DND-41 (cell line): ENCODE data around the gene SOX13.

Experiments
- ATAC-seq: fragments of 200-7000 bp; cut with Tn5 transposase; 3 replicates; pipeline ENCODE4 v1.9.1; 2021; ENCODE audit warnings: low read depth; ENCODE audit not compliant: insufficient read depth
- DNase-seq: peaks from one replicate; pipeline ENCODE4 v3.0.0-alpha.2; 2020
- H2AFZ ChIP-seq: 2 replicates; pipeline ENCODE4 v1.6.0; 2012; ENCODE audit warnings: low read depth, low read length
- H3K27ac ChIP-seq: 2 replicates; pipeline ENCODE4 v1.5.1; 2012; ENCODE audit warnings: low read length, inconsistent platforms
- H3K27me3 ChIP-seq: fragments of 200-600 bp; sonication (generic); 2 replicates; pipeline ENCODE4 v1.6.0; 2012; ENCODE audit warnings: low read length, mild to moderate bottlenecking, inconsistent platforms; ENCODE audit not compliant: insufficient read depth, poor library complexity
- H3K36me3 ChIP-seq: 2 replicates; pipeline ENCODE4 v1.5.1; 2012; ENCODE audit warnings: low read length, inconsistent platforms; ENCODE audit not compliant: insufficient read depth
- H3K4me1 ChIP-seq: 2 replicates; pipeline ENCODE4 v1.5.1; 2012; ENCODE audit warnings: mild to moderate bottlenecking, low read length; ENCODE audit not compliant: insufficient read depth
- H3K4me2 ChIP-seq: 2 replicates; pipeline ENCODE4 v1.6.0; 2012; ENCODE audit warnings: mild to moderate bottlenecking, moderate library complexity, low read length, inconsistent platforms; ENCODE audit not compliant: insufficient read depth
- H3K4me3 ChIP-seq, 2 experiments: fragments of 200-600 bp in 1 of 2; shearing (Covaris generic) in 1 of 2; 2 replicates each; pipeline ENCODE4 v1.5.1; 2012 to 2016; ENCODE audit warnings: inconsistent platforms in 2 of 2, low read length in 2 of 2, mild to moderate bottlenecking in 2 of 2, low read depth in 1 of 2, moderate library complexity in 1 of 2
- H3K79me2 ChIP-seq: 2 replicates; pipeline ENCODE4 v1.6.0; 2012; ENCODE audit warnings: low read length, inconsistent platforms; ENCODE audit not compliant: insufficient read depth
- H3K9ac ChIP-seq: 2 replicates; pipeline ENCODE4 v1.6.0; 2012; ENCODE audit warnings: low read depth, mild to moderate bottlenecking, inconsistent platforms, low read length, moderate library complexity
- H3K9me3 ChIP-seq: 2 replicates; pipeline ENCODE4 v1.5.1; 2012; ENCODE audit warnings: low read length, moderate library complexity, mild to moderate bottlenecking, inconsistent platforms; ENCODE audit not compliant: insufficient read depth, severe bottlenecking
- H4K20me1 ChIP-seq: 2 replicates; pipeline ENCODE4 v1.6.0; 2012; ENCODE audit warnings: low read length; ENCODE audit not compliant: insufficient read depth
- EZH2 ChIP-seq: IDR thresholded peaks from 3 replicates; pipeline ENCODE4 v1.6.1; 2012; ENCODE audit warnings: borderline replicate concordance, low read depth, mild to moderate bottlenecking, moderate library complexity, low read length, inconsistent platforms; ENCODE audit not compliant: severe bottlenecking
- TF ChIP-seq, protein P1 (sequence below): IDR thresholded peaks from 2 replicates; pipeline ENCODE4 v1.5.1; 2012; ENCODE audit warnings: borderline replicate concordance, low read length, moderate library complexity, mild to moderate bottlenecking; ENCODE audit not compliant: poor library complexity, severe bottlenecking; ENCODE audit errors: extremely low read depth

SOX13 gene

DNA sequence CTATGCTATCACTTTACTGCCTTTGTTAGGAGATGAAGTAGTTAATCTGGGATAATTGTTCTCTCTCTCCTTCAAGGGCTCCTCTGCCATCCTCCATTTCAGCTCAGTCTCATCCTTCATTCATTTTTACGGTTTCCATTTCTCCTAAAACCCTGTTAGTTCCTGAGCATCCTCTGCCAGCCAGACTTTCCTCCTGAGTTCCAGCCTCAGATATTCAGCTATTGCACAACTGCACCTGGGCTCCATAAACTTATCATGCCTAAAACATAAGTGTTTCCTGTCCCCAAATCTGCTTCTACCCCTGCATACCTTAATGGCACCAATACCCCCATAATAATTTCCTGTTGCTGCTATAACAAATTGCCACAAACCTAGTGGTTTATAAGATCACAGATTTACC lies 39.6 kb upstream of the SOX13 start:
- no peak for TF ChIP-seq EZH2
- TF ChIP-seq, protein P1, sequence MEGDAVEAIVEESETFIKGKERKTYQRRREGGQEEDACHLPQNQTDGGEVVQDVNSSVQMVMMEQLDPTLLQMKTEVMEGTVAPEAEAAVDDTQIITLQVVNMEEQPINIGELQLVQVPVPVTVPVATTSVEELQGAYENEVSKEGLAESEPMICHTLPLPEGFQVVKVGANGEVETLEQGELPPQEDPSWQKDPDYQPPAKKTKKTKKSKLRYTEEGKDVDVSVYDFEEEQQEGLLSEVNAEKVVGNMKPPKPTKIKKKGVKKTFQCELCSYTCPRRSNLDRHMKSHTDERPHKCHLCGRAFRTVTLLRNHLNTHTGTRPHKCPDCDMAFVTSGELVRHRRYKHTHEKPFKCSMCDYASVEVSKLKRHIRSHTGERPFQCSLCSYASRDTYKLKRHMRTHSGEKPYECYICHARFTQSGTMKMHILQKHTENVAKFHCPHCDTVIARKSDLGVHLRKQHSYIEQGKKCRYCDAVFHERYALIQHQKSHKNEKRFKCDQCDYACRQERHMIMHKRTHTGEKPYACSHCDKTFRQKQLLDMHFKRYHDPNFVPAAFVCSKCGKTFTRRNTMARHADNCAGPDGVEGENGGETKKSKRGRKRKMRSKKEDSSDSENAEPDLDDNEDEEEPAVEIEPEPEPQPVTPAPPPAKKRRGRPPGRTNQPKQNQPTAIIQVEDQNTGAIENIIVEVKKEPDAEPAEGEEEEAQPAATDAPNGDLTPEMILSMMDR: no peak
- no peak overlapping the region for H3K4me2 ChIP-seq
- no peak overlapping the region for H3K4me3 ChIP-seq
- H3K36me3 ChIP-seq: no peaks in the 10 kb centered on the region
- H3K27ac ChIP-seq: no peak overlapping the region
- no peak overlapping the region for H3K9ac ChIP-seq
- H3K27me3 ChIP-seq: peaks cover 17% of the 10 kb centered on the region
- H4K20me1 ChIP-seq: no peaks in the 10 kb centered on the region
- no peak for ATAC-seq
- no peak for DNase-seq
- H3K9me3 ChIP-seq: no peaks in the 10 kb centered on the region
- no peaks in the 10 kb centered on the region for H3K79me2 ChIP-seq
- no peaks in the 10 kb centered on the region for H3K4me1 ChIP-seq
- no peak overlapping the region for H2AFZ ChIP-seq

- Histone ChIP-seq H3K79me2 (no peaks in the 10 kb centered on the region), H3K4me1 (no peaks in the 10 kb centered on the region), H3K27me3 (peaks cover 7% of the 10 kb centered on the region), H3K9me3 (no peaks in the 10 kb centered on the region), H2AFZ (no peak overlapping the region), H3K27ac (no peak overlapping the region), H3K4me2 (no peak overlapping the region), H3K36me3 (no peaks in the 10 kb centered on the region), H3K4me3 (no peak overlapping the region), H4K20me1 (no peaks in the 10 kb centered on the region), H3K9ac (no peak overlapping the region)
- ATAC-seq (no peak), DNase-seq (no peak)
- TF ChIP-seq, protein P1: no peak
Measured at GRCh38 chr1:204036882-204037655, 35.8 kb upstream of the SOX13 start.

DNA sequence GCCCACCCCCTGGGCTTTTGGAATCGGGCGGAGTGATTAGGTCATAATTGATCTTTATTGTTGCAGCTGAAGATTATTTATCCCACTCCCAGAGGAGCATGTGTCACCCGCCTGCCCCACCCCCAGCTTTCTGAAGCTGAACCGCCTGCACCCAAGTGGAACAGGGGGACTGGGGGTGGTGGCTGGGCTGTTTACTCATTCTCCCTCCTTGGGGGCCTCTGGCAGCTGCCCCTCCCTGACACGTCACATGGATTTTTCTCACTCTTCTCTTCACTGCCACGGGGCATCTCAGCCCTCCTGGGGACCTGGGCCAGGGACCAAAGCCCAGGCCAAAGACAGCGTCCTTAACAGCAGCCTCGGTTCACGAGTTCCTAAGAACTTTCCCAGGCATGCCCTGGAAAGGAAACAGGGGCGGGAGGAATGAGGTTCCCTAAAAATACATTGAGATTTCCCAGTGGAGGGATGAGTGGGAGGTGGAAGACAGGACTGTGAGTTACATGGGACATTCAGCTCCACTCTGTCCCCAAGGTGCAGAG lies 31.6 kb upstream of the SOX13 start:
- no peaks in the 10 kb centered on the region for H3K79me2 ChIP-seq
- peaks cover 4% of the 10 kb centered on the region for H3K27me3 ChIP-seq
- no peaks in the 10 kb centered on the region for H3K9me3 ChIP-seq
- H3K4me2 ChIP-seq: no peak overlapping the region
- H3K9ac ChIP-seq: no peak overlapping the region
- no peak overlapping the region for H3K27ac ChIP-seq
- no peak for TF ChIP-seq EZH2
- TF ChIP-seq, protein P1: no peak
- no peaks in the 10 kb centered on the region for H3K4me1 ChIP-seq
- no peak for ATAC-seq
- no peak overlapping the region for H2AFZ ChIP-seq
- no peak overlapping the region for H3K4me3 ChIP-seq
- no peaks in the 10 kb centered on the region for H4K20me1 ChIP-seq
- DNase-seq: no peak
- no peaks in the 10 kb centered on the region for H3K36me3 ChIP-seq
